ENCODE data around the gene ADORA2B. TPM values are rescaled to one million over a fixed set of nuclear protein-coding genes. Genes with fewer than 3 reads are reported as not detected.

ADORA2B gene
- total RNA-seq, 4 donors from 2014 or later, result 41.4 to 68.9 (median 52.0) TPM

DNA sequence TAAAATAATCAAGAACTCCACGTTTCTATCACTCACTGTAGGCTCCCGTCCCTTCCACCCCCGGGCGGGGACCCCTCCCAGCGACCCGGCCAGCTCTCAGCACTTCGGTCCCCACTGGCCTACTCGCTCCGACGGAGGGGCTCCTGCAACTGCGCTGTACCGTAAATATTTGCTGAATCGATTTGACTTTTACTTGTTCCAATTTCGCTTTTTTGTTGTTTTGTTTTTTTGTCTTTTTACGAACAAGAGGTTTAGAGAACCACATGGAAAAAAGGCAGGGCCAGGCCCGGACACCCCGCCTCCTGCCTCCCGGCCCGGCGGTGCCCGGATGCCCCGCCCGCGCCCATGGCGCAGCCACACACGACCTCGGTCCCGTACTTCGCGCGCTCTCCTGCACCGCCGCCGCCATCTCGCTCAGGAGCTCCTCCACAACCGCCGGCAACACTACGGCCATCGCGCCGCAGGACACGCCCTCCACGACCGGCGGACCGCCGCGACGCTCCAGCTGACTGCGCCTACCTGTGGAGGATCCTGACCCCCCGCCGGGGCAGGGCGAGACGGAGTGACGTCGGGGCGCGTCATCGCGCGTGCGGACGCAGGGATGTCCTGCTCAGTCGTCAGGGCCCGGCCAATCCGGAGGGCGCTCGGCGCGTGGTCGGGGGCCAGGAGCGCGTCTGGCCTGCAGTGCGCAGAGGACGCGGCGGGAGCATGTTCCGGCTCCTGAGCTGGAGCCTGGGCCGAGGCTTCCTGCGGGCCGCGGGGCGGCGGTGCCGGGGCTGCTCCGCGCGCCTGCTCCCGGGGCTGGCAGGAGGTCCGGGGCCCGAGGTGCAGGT lies 54.4 kb downstream of the ADORA2B start, which contains the start of the genes TTC19 and ZSWIM7:
Gene TTC19 (plus strand): TSS at position 684 of the 833 bp plus-strand sequence. CDS start 25 bp downstream, at position 709.
Gene ZSWIM7 (minus strand): TSS at position 564 of the 833 bp plus-strand sequence. CDS start 110 bp downstream, at position 454.
- WGBS, 2 donors (ENCODE audit: low coverage in 1 of 2), result 0% methylated on average over 2 to 91 of the region's 91 CpGs
- in situ Hi-C loops (cut with MboI; ENCODE audit: low pct_ligation_motif_present in 1 of 4, low pct_unique_long_range_greater_than_20kb in 1 of 4, low sequenced_read_pairs in 3 of 4) (loop anchor here in 2 of 4 donors (10.0 kb wide), 1 partner anchor 55 kb away; the partner anchor contains the start of gene ADORA2B (in 2 of the 2)), intact Hi-C loops (cut with DNase I; ENCODE audit: low total_unique reads) (no loop called here)
- peaks cover 8 to 32% (median 14%) of the 10 kb centered on the region in 4 donors for H3K4me1 ChIP-seq
- TF ChIP-seq, protein P1, sequence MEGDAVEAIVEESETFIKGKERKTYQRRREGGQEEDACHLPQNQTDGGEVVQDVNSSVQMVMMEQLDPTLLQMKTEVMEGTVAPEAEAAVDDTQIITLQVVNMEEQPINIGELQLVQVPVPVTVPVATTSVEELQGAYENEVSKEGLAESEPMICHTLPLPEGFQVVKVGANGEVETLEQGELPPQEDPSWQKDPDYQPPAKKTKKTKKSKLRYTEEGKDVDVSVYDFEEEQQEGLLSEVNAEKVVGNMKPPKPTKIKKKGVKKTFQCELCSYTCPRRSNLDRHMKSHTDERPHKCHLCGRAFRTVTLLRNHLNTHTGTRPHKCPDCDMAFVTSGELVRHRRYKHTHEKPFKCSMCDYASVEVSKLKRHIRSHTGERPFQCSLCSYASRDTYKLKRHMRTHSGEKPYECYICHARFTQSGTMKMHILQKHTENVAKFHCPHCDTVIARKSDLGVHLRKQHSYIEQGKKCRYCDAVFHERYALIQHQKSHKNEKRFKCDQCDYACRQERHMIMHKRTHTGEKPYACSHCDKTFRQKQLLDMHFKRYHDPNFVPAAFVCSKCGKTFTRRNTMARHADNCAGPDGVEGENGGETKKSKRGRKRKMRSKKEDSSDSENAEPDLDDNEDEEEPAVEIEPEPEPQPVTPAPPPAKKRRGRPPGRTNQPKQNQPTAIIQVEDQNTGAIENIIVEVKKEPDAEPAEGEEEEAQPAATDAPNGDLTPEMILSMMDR (IDR thresholded peaks at IDR 0.05), result peak in 2 of 5 experiments; percentile 4 to 51
- TF ChIP-seq EP300 (IDR thresholded peaks at IDR 0.05; ENCODE audit: low read depth) (peak; percentile 73), POLR2AphosphoS5 (IDR thresholded peaks at IDR 0.05) (peak; percentile 98 to 99 (median 99)), POLR2A (IDR thresholded peaks at IDR 0.05) (peak; percentile 94)
- DNase-seq, result peak; percentile 99
- no peaks in the 10 kb centered on the region for H3K9me3 ChIP-seq
- H3K27me3 ChIP-seq, result no peaks in the 10 kb centered on the region
- H3K27ac ChIP-seq, result peak within 1 kb of the TSS; percentile 89 to 97 (median 96)
- H3K4me3 ChIP-seq, result peak within 1 kb of the TSS; percentile 64 to 74 (median 68)
- peaks cover 0 to 26% (median 14%) of the 10 kb centered on the region in 4 donors for H3K36me3 ChIP-seq

DNA sequence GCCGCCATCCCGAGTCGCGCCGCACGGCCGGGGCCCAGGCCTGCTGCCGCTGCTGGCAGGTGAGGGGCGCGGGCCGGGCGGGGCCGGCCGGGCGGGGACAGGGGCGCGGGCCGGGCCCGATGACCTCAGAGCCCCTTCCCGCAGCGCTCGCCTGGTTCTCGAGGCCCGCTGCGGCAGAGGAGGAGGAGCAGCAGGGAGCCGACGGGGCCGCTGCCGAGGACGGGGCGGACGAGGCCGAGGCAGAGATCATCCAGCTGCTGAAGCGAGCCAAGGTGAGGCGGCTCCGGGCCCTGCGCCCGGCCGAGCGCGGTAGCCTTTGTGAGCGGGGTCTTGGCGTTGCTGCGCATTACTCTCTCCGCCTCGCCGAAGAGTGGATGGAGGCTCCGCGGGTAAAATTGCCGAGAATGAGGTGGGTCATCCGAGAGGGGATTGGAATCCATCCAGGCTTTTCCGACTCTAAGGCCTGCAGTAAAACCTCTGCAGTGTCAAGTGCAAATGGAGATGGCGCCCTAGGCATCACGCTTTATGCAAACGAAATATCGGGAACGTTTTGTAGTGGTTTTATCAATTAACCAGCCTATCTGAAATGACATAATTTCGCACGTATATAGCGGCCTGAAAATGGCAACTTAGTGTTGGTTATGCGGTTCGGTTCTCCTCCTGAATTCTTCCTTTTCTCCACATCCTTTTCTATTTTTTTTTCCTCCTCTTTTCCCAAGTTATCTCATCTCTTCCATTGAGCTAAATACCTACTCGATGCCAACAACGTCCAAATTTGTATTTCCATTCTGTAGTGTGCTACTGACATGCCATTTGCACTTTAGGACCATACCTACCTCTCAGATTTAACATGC lies 55.3 kb downstream of the ADORA2B start:
- TF ChIP-seq POLR2A (IDR thresholded peaks at IDR 0.05) (no peak), POLR2AphosphoS5 (IDR thresholded peaks at IDR 0.05) (peak in 1 of 3 donors; percentile 5), EP300 (IDR thresholded peaks at IDR 0.05; ENCODE audit: low read depth) (no peak)
- TF ChIP-seq, protein P1 (IDR thresholded peaks at IDR 0.05), result no peak
- in situ Hi-C loops (cut with MboI; ENCODE audit: low pct_ligation_motif_present in 1 of 4, low pct_unique_long_range_greater_than_20kb in 1 of 4, low sequenced_read_pairs in 3 of 4) (loop anchor here in 3 of 4 donors (10.0 to 25.0 kb wide), 2 partner anchors 55 to 112 kb away; partner anchors contain the start of gene ADORA2B (in 2 of the 3)), intact Hi-C loops (cut with DNase I; ENCODE audit: low total_unique reads) (no loop called here)

DNA sequence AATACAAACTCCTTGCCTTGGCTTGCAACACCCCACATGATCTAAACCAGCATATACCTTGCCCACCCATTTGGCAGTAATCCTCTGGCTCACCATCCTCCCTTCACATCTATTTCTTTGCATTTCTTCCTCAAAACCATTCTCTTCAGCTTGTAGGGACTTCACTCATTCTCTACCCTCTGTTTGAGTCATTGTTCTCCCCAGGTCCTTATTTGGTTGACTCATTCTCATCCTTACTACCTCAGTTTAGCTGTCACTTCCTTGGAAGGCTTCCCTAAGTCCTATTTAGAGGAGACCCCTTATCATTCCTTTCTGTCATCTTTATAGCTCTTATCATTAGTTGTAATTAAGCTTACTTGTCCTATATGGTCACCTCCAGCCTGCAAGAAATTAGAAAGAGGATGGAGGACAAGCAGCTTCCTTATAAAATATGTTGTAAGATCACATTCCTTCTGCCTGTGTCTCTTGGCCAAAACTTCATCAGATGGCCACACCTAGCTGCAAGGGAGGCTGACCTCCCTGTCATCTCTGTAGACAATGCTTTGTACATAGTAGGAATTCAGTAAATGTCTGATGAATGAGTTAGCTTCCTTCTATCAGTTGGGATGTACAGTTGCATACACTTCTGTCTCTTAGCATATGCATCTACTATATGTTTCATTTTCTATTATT lies 56.4 kb downstream of the ADORA2B start:
- H3K4me1 ChIP-seq, result peaks cover 8 to 32% (median 14%) of the 10 kb centered on the region in 4 donors

More for the DNA sequence above, 55.3 kb downstream of the ADORA2B start:
- 3 to 4% methylated on average over 11 to 36 of the region's 64 CpGs for WGBS, 2 donors (ENCODE audit: low coverage in 1 of 2)
- H3K9me3 ChIP-seq, result no peaks in the 10 kb centered on the region
- peaks cover 8 to 32% (median 14%) of the 10 kb centered on the region in 4 donors for H3K4me1 ChIP-seq
- DNase-seq, result no peak
- H3K27ac ChIP-seq, result peak overlapping the region; percentile 89 to 97 (median 96)
- H3K4me3 ChIP-seq, result peak overlapping the region; percentile 64 to 74 (median 68)
- peaks cover 0 to 35% (median 18%) of the 10 kb centered on the region in 4 donors for H3K36me3 ChIP-seq
- no peaks in the 10 kb centered on the region for H3K27me3 ChIP-seq

More for the DNA sequence above, 56.4 kb downstream of the ADORA2B start:
- TF ChIP-seq POLR2AphosphoS5 (IDR thresholded peaks at IDR 0.05) (no peak), POLR2A (IDR thresholded peaks at IDR 0.05) (no peak), EP300 (IDR thresholded peaks at IDR 0.05; ENCODE audit: low read depth) (no peak)
- TF ChIP-seq, protein P1 (IDR thresholded peaks at IDR 0.05), result no peak
- no peaks in the 10 kb centered on the region for H3K27me3 ChIP-seq
- H3K27ac ChIP-seq, result peak overlapping the region in 2 of 4 donors; percentile 97
- H3K4me3 ChIP-seq, result peak overlapping the region in 1 of 4 donors; percentile 71
- DNase-seq, result no peak
- in situ Hi-C loops (cut with MboI; ENCODE audit: low pct_ligation_motif_present in 1 of 4, low pct_unique_long_range_greater_than_20kb in 1 of 4, low sequenced_read_pairs in 3 of 4), result loop anchor here in 1 of 4 donors (25.0 kb wide), 1 partner anchor 111 kb away; no protein-coding TSS in a partner anchor
- H3K9me3 ChIP-seq, result no peaks in the 10 kb centered on the region
- intact Hi-C loops (cut with DNase I; ENCODE audit: low total_unique reads), result no loop called here
- H3K36me3 ChIP-seq, result peaks cover 0 to 46% (median 24%) of the 10 kb centered on the region in 4 donors
